Activated CD4-positive, CD25-positive, alpha-beta regulatory T cell treated with anti-CD3 and anti-CD28 coated beads, Interleukin-2, amount 50 U/mL, for 24 hours (primary cell): ENCODE results near the gene PXMP2.

Source experiments
- ATAC-seq, 2 donors: fragments of 150-1000 bp; cut with Tn5 transposase; one replicate each; pipeline ENCODE4 v1.10.0; 2021; ENCODE audit warnings: mild to moderate bottlenecking in 1 of 2, moderate library complexity in 1 of 2

Gene PXMP2

DNA sequence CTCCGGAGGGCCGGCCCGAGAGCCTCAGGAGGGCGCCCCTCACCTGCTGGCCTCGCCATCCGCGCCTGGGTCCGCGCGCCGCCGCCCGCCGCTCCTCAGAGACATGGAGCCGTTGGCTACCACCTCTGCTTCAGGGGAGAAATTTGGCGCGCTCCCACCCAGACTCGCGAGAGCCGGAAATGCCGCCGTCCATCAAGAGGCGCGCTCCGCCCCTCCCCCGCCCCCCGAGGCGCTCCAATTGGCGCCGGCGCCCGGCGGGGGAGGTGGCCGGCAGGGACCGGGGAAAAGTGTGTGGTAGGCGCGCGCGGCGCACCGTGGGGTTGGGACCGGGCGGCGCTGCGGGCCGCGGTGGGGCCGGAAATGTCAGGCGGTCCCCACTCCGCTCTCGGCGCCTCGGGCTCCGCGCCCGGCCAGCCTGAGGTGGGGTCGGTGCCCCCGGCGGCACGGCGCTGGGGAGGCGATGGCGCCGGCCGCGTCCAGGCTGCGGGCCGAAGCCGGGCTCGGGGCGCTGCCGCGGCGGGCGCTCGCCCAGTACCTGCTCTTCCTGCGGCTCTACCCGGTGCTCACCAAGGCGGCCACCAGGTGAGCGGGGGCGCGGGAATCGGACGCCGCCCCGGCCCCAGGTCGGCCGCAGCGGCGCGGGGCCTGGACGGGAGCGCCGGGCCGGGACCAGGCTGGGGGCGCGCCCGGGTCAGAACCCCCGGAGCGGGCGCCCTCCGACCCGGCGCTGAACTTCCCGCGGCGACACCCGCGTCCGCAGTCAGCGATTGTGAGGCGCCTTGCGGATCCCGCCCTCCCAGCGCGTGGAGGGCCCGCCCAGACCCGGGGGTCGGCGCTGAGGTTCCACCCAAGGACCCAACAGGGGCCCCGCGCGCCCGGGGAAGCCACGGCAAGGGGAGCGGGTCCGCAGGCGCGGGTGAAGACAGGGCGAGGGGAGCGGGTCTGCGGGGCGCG lies at the start of gene PXMP2, which contains the start of gene POLE:
Gene PXMP2, plus strand, starts transcription at position 377 of the 954 bp plus-strand sequence. Its CDS starts 84 bp downstream, at position 461.
Gene POLE, minus strand, starts transcription at position 132 of the 954 bp plus-strand sequence. Its CDS starts 27 bp downstream, at position 105.
- ATAC-seq = peak; percentile 96

DNA sequence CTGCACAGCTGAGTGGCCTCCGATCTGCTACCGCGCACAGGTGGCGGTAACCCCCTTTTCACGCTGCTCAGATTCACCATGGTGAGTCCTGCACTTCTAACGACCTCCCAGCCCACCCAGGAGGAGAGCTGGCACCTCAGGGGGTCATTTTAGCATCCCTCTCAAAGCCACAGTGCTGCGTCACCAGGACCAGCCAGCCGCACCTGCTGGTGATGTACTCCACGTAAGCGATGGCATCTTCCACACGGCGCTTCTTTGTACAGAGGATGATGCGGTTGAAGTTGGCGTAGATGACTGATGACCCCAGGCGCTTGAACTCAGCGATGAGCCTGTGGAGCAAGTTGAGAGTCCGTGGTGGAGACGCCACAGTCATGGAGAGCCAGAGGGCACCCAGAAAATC lies 49.6 kb upstream of the PXMP2 start:
- ATAC-seq = no peak

DNA sequence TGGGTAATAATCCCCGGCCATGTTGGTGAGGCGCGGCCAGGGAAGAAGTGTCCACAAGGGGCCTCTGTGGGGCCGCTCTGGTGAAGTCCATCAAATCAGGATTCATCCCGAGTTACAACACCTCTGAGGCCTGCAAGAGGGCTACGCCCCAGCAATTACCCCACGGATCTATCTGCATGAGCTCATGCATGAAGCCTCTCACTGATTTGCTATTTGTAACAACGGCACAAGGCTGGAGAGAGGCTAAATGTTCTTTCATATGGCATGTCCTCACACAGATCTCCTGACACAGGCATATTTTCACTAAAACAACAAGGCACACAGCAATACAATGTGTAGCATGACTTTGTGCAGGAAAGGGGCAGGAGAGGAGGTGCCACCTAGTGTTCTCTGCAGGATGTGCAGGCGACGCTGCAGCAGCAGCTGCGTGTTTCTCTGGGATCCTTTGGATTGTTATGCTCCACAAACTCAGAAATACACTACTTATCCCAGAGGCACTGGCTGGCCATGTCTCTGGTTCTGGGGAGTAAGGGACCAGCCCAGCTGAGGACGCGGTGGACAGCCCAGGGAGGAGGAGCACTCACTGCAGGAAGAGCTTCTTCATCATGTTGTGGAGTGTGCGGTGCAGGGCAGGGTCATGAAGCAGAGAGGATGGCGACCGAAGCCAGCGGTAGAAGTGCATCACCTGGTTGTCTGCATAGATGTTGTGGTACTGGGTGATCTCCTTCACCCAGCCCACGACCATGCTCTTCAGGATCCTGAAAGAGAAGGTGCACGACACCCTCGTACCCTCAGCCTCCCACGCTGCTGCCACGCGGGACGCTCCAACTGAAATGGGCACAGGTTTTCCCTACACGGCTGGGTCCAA lies 48.6 kb upstream of the PXMP2 start:
- no peak for ATAC-seq

DNA sequence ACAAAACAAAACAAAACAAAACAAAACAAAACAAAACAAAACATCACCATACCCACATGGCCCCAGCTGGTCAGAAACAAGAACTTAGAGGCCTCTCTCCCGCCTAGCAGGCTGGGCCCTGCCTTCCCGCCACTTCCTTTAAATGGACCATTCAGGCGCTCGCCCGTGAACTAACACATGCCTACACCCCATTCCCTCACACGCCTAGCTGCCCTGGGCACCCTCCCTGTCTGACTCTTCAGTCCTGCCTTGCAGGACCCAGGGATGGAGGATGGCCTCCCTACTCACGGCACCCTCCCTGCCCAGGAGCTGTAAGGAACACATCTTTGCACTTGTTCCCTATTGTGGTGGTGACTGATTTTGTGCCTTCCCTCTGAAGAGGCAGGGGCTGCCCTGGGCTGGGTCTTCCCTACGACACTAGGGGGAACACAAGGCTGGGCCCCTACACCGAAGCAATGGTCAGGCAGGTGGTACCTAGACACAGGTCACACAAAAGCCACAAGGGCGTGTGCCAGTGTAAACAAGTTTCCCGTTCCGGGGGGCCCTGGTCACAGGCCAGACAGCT lies 47.3 kb upstream of the PXMP2 start:
- ATAC-seq = no peak

DNA sequence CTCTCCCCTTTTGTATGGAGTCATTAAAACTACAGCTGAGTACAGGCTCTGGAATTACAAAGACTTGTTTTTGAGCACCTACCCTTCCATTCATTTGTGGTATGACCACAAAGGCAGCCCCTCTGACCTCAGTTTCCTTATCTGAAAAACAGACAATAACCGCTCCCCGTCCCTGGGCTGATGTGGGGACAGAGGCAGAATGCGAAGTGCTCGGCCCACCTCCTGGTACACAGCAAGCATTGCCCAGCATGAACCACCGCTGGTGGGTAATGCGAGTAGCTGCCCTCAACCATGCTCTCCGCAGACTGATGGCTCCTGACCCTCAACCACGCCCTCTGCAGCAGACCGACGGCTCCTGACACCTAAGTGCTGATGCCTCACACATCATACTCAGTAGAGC lies 46.5 kb upstream of the PXMP2 start:
- no peak for ATAC-seq

DNA sequence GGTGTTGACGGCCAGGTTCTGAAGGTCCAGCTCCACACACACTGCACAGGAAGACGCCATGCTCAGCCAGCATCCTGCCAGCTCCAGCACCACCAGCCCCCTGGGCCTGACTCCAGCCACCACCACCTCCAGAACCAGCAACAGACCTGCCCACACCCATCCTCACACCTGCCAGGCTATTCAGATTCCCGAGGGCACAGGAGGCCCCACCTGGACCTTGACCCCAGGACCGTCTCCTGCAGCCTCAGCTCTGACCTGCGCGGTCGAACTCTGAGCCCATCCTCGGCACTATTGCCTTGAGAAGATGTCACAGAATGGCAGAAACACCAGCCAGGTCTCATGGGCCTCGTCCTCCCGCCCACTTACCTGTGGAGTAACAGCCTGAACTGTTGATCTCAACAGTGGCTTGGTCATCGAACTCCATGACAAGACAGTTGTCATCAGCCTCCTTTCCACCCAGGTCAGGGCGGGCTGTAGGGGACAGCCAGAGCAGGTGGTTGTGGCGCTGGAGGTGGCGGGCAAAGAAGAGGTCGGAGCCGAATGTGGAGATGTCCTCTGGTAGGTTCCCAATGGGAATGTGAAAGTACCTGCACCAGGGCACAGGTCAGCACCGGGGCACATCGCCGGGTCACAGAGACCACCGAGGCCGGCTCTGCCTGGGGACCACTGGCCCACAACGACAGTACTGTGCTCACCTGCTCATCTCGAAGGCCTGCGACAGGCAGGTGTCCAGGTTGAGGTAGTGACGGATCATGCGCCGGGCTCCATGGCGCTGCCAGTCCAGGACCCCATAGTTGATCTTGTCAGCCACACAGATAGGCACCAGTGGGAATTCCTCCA lies 45.4 kb upstream of the PXMP2 start:
- ATAC-seq = no peak

DNA sequence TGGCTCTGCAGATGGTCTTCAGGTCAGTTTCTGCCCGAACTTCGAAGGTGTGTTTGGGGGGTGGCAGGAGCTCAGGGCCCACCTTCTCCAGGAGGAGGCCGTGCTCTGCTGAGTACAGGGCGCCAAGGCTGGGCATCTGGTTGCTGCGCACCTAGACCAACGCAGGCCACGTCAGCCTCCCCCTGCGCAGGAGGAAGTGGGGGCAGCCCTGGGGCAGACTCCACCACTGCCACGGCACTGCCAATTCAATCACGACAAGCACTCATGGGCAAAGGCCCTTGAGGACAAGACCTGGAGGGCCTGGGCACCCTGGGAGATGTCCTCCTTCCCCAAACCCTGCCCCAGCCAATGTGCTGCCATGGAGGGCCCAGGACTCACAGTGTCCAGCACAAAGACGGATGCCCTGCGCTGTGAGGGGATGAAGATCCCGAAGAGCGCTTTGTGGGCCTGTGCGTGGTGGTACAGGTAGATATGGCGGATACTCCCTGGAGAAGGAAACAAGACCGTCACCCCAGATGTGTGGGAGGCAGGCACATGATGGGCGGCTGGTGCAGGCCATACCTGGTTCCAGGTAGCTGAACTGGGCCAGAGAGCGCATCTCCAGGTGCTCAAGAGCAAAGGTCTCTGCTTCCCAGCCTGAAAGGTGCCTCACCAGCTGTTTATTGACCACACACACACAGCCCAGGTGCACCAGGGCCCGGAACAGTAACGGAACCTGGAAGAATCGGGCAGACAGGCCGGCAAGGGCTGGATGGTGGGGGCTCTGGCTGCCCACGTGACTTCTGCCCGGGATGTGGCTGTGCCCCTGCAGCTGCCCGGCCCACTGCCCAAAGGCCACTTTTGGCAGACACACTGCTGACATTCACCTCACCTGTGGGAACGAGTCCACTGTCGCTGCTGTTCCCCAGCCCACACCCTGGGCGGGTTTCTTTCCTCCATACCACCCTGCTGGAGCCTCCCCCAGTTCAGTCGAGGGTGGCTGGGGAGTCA lies 44.2 kb upstream of the PXMP2 start:
- ATAC-seq = no peak

DNA sequence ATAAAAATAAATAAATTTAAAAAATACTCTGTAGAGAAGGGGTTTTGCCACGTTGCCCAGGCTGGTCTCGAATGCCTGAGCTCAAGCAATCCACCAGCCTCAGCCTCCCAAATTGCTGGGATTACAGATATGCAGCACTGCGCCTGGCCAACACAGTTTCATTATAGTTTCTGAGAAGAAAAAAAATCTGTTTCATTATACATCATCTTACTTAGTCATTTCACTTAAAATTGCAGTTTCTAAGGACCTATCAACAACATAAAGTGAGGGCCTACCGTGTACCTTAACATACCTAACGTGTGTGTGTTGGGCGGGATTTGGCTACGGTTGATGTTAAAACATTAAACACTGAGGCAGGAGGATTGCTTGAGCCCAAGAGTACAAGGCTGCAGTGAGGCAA lies 40.5 kb upstream of the PXMP2 start:
- ATAC-seq = peak in 1 of 2 donors; percentile 56

DNA sequence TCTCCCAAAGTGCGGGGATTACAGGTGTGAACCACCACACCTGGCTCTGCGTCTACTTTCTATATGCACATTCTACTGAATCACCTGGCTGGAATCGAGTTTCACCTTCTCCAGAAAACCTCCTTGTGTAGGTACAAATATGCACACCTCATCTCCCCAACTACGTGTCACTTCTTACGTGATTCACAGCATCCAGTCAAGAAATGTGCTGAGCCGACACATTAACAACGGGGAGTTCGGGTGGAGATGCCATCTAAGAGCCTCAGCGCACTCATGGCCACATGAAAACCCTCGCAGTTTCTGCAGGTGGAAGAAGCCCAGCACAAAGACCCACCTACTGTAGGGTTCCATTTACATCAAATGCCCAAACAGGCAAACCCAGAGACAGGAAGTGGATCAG lies 39.5 kb upstream of the PXMP2 start:
- no peak for ATAC-seq

DNA sequence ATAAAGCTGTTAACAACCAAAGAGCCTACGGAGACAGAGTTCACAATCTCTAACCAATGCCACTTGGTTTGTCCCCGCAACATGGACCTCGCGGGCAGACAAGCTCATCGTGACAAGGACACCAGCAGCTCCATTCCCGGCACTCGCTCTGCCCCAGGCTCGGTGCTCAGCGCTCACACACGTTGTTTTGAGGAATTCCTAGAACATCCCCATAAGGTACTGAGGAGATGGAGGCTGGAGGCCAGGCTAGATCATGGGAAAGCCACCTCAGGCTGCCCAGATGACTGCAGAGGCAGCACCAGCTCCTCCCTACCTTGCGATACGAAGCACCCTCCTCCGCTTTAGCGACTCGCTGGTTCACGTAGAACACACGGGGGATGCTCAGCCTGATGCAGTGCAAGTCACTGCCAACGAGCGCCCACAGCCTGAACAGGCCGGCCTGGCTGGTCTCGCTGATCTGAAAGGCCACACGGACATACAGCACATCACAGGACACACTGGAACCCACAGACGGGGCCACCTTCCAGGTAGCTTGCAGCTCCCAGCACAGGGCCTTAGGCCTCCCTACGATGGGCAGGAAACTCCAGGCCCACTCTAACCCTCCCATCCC lies 38.7 kb upstream of the PXMP2 start:
- ATAC-seq = no peak

DNA sequence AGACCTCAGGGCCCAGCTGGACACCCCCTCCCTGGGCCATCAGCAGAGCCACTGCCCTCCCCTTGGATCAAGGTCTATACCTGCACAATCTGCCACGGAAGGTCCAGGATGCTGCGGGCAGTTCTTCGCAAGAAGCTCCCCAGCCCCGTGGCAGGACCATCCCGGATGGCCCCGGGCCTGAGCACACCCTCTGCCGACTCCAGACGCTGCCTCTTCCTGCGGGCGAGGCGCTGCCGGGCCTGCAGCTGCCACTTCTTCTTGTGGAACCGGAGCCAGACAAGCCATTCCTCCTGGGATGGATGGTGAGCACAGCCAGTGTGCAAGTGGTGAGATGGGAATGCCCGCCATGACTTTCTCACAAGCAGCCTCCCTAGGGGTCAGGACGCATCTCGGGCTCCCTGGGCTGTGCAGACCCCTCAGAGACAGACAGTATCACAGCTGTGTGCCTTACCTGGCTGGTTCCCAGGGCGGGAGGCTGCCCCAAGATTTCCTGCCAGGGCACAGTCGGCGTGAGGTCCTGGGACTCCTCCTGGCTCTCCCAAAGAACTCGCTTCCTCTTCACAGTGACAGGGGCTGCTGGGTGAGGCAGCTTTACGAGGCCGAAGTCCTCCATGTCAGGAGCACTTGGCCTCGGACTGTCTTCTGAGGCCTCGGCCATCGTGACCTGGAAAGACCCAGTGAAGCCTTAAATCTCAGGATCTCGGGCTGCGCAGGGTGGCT lies 38.0 kb upstream of the PXMP2 start:
- no peak for ATAC-seq

DNA sequence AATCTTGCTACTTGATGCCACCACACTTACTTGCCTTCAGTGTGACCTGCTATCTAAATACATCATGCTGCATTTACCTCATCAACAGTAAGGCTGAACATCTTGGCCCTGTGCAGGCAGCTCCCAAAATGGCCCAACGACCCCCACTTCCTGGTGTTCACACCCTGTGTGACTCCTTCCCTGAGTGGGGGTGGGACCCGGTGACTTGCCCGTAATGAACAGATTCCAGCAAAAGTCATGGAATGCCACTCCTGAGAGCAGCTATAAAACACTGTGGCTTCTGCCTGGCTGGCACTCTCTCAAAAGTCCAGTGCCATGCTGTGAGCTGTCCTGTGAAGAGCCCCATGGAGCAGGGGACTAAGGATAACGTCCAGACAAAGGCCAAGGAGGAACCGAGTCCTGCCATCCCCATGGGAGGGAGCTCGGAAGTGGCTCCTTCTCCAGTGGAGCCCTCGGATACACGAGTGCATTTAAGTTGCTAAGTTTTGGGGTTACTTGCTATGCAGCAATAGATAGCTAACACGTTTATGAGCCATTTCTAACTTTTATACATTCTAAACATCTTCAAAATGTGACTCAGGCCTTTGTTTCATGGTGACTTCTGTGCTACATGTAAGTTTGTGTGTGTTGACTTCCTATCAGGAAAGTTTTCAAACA lies 35.8 kb upstream of the PXMP2 start:
- no peak for ATAC-seq

DNA sequence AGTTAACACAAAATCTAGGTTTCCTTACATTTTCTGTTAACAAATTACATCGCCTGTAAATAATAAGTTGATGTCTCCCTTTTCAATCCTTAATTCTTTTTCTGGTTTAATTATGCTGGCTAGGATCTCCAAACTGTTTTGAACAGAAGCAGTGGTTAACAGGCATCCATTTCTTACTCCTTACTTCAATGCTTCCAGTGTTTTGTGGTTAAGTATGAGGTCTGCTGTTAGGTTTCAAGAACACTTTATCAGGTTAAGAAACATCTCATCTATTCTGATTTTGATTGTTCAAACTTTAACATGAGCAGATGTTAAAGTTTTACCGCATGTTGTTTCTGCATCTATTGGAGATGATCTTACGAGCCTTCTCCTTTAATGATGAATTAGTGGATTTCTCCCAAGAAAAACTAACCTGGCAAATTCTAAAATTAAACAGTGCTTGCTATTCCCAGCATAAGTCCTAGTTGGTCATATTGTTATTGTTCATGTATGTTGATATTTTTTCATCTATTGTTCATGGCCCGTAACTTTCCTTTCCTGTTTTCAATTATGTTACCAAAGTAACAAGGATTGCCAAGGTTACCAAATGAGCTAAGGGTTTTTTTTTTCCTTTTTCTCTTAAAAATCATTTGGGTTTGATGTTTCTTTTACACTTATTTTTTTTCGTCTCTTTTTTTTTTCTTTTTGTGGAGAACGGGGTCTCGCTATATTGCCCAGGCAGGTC lies 33.7 kb upstream of the PXMP2 start:
- ATAC-seq = no peak

DNA sequence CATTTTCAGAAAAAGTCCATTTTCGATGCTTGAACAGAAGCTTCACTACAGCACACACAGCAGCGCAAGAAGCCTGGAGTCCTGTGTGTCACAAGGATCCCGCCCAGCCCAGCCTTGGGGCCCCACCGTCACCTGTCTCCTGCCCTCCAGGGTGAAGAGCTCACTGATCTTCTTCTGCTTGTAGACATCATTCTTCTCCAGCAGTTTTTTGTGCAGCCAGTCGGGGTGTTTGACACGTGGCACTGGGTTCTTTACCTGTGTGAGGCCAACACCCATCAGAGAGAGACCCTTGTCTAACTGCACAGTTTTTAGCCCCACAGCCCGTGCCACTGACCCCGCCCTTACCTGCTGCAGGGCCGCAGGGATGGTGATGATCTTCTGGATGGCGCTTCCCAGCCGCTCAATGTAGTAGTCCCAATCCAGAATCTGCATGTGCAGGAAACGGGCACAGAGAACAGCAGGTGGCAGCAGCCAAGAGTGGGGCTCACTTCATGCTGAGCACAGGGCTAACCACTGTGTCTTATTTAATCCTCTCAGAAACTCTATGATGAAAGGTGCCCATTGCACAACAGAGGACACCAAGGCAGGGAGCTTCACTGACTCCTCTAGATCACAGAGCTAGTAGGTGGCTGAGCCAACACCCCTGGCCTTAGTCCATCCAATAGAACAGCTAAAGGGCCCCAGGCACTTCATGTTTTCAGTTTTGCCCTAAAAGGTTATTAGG lies 30.2 kb upstream of the PXMP2 start:
- no peak for ATAC-seq

DNA sequence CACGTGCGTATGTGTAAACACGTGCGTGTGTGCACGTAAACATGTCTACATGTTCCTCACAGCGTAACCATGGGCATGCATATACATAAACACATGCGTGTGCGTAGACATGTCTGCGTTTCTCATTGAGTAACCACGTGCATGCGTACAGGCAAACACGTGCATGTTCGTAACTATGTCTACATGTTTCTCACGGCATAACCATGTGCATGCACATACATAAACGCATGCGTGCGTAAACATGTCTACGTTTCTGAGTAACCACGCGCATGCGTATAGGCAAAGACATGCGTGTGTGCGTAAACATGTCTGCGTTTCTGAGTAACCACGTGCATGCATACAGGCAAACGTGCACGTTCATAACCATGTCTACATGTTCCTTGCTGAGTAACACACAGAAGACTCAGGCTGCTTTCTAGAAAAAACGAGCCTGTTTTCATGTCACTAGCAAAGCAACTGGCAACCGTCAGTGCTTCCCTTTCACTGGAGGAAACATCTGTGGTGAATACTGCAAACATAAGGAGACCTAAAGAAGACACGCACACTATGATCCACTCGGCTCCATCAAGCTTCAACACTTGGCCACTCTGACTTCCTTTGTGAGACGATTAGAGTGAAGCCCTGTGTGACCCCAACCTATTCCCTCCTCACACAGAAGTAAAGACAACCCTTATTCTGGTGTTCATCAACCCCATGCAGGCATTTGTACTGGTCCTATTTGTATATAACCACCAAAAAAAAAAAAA lies 29.1 kb upstream of the PXMP2 start:
- no peak for ATAC-seq

DNA sequence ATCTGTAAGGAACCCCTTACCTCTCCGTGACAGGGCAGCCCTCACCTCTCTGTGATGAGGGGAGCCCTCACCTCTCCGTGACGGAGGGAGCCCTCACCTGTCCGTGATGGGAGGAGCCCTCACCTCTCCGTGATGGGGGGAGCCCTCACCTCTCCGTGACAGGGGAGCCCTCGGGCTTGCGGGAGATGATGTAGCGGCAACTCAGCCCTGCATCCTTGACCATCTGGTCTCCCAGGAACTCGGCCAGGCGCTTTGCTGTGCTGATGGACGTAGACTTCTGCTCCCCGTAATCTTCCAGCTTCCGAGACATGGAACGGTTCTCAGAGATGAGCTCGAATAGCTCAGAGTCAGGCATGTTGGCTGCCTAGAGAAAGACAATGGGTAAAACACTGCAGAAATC lies 28.2 kb upstream of the PXMP2 start:
- no peak for ATAC-seq

DNA sequence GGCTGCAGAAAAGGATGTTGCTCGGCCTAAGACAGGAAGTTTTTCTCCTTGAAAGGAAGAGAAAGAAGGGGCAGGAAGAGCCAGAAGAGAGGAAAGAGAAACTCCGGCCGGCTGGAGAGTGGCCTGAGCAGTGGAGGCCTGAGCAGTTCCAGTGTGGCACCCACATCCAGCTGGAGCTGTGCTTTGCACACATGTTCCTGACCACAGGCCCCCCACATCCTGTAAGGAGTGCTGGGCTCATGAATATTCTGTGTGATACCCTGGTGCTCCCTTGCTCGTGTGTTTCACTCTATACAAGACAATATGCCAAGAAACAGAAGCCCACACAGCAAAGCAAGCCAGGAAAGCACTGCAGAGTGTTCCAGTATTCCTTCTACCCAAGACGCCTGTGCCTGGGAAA lies 27.3 kb upstream of the PXMP2 start:
- no peak for ATAC-seq
